ENCODE data around the gene ERMAP. TPM values are rescaled to one million over a fixed set of nuclear protein-coding genes. Genes with fewer than 3 reads are reported as not detected.

The ERMAP gene
- total and polyA plus RNA-seq, 9 of the 15 experiments (the other 6 are each of a cell fraction or from before 2014, with no cell fraction given), result 8.0 to 31.4 (median 22.5) TPM

DNA sequence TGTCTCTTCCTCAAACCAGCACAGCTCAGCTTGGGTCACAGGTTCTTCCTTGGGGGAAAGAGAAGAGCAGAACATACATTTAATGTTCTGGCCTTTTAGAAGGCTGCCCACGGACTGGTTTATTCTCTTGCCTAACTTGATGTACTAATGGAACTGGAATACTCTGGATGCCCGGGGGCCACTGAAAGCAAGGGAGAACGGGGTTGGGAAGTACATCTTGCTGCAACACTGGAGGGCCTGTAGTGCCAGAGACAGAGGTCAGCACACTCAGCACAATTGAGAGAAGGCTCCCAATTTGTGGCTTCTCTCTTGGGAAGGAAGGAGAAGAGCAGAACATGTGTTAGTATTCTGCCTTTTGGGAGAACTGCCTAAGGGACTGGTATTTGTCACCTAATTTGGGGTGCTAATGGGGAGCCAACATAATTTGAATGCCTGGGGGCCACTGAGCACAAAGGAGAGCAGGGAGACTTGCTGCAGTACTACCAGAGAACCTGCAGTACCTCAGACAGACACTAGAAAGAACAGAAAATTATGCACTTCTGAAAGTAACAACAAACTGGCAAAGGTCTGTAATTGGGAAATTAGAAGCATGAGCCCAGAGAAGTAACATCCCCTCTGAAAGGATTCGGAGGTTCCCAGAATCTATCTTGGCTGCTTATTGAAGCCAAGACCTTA lies 43.6 kb downstream of the ERMAP start (continued):
- TF ChIP-seq, protein P1, sequence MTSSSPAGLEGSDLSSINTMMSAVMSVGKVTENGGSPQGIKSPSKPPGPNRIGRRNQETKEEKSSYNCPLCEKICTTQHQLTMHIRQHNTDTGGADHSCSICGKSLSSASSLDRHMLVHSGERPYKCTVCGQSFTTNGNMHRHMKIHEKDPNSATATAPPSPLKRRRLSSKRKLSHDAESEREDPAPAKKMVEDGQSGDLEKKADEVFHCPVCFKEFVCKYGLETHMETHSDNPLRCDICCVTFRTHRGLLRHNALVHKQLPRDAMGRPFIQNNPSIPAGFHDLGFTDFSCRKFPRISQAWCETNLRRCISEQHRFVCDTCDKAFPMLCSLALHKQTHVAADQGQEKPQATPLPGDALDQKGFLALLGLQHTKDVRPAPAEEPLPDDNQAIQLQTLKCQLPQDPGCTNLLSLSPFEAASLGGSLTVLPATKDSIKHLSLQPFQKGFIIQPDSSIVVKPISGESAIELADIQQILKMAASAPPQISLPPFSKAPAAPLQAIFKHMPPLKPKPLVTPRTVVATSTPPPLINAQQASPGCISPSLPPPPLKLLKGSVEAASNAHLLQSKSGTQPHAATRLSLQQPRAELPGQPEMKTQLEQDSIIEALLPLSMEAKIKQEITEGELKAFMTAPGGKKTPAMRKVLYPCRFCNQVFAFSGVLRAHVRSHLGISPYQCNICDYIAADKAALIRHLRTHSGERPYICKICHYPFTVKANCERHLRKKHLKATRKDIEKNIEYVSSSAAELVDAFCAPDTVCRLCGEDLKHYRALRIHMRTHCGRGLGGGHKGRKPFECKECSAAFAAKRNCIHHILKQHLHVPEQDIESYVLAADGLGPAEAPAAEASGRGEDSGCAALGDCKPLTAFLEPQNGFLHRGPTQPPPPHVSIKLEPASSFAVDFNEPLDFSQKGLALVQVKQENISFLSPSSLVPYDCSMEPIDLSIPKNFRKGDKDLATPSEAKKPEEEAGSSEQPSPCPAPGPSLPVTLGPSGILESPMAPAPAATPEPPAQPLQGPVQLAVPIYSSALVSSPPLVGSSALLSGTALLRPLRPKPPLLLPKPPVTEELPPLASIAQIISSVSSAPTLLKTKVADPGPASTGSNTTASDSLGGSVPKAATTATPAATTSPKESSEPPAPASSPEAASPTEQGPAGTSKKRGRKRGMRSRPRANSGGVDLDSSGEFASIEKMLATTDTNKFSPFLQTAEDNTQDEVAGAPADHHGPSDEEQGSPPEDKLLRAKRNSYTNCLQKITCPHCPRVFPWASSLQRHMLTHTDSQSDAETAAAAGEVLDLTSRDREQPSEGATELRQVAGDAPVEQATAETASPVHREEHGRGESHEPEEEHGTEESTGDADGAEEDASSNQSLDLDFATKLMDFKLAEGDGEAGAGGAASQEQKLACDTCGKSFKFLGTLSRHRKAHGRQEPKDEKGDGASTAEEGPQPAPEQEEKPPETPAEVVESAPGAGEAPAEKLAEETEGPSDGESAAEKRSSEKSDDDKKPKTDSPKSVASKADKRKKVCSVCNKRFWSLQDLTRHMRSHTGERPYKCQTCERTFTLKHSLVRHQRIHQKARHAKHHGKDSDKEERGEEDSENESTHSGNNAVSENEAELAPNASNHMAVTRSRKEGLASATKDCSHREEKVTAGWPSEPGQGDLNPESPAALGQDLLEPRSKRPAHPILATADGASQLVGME (CRISPR knock-in tag; IDR thresholded peaks at IDR 0.05), result no peak
- no peak for TF ChIP-seq ELF1 (tag; IDR thresholded peaks at IDR 0.05)
- TF ChIP-seq KLF10 (CRISPR knock-in tag; IDR thresholded peaks at IDR 0.05), result no peak
- TF ChIP-seq FOXK1 (CRISPR knock-in tag; IDR thresholded peaks at IDR 0.05; ENCODE audit: borderline replicate concordance), result no peak
- no peak for TF ChIP-seq LARP7 (IDR thresholded peaks at IDR 0.05)

DNA sequence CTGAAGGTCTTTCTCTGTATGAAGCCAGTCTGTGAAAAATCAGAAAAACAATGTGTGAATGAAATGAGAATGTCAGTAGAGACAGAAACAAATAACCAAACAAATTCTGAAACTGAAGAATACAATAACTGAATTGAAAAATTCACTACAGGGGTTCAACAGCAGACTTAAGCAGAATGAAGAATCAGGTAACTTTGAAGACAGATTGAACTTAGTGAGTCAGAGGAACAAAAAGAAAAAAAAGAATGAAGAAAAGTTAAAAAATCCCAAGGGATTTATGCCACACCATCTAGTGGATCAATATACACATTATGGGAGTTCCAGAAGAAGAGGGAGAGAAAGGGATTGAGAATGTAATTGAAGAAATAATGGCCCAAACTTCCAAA lies 44.1 kb downstream of the ERMAP start:
- H3K9me3 ChIP-seq (replicated peaks; ENCODE audit: control insufficient read depth, insufficient read depth, low read depth, low read length), result peaks cover 19% of the 10 kb centered on the region
- ATAC-seq, result no peak
- no peaks in the 10 kb centered on the region for H4K20me1 ChIP-seq (replicated peaks; ENCODE audit: control insufficient read depth, insufficient read depth, low read length)
- H3K36me3 ChIP-seq (ENCODE audit: control insufficient read depth, insufficient read depth, low read length), result no peaks in the 10 kb centered on the region
- TF ChIP-seq ZFP30 (CRISPR knock-in tag; IDR thresholded peaks at IDR 0.05; ENCODE audit: borderline replicate concordance) (no peak), THRAP3 (IDR thresholded peaks at IDR 0.05; ENCODE audit: borderline replicate concordance) (no peak), ZNF76 (CRISPR knock-in tag; IDR thresholded peaks at IDR 0.05; ENCODE audit: borderline replicate concordance) (no peak), TRIM28 (IDR thresholded peaks at IDR 0.05) (peak; percentile 66; the same call in 1 of the 2 replicates), ZSCAN29 (IDR thresholded peaks at IDR 0.05) (no peak), BCL6 (CRISPR knock-in tag; IDR thresholded peaks at IDR 0.05) (no peak), ZNF408 (CRISPR knock-in tag; IDR thresholded peaks at IDR 0.05; ENCODE audit: low read depth) (no peak), SETDB1 (IDR thresholded peaks at IDR 0.05; ENCODE audit: low read length) (no peak), TRIM24 (IDR thresholded peaks at IDR 0.05) (peak in 1 of 2 experiments; percentile 23; a peak in 1 of 4 replicates)
- TF ChIP-seq, protein P2, sequence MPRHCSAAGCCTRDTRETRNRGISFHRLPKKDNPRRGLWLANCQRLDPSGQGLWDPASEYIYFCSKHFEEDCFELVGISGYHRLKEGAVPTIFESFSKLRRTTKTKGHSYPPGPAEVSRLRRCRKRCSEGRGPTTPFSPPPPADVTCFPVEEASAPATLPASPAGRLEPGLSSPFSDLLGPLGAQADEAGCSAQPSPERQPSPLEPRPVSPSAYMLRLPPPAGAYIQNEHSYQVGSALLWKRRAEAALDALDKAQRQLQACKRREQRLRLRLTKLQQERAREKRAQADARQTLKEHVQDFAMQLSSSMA (CRISPR knock-in tag; IDR thresholded peaks at IDR 0.05), result no peak
- TF ChIP-seq, protein P3, sequence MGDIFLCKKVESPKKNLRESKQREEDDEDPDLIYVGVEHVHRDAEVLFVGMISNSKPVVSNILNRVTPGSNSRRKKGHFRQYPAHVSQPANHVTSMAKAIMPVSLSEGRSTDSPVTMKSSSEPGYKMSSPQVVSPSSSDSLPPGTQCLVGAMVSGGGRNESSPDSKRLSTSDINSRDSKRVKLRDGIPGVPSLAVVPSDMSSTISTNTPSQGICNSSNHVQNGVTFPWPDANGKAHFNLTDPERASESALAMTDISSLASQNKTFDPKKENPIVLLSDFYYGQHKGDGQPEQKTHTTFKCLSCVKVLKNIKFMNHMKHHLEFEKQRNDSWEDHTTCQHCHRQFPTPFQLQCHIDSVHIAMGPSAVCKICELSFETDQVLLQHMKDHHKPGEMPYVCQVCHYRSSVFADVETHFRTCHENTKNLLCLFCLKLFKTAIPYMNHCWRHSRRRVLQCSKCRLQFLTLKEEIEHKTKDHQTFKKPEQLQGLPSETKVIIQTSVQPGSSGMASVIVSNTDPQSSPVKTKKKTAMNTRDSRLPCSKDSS (IDR thresholded peaks at IDR 0.05; ENCODE audit: low read depth, partially characterized antibody), result peak; percentile 77
- no peaks in the 10 kb centered on the region; a peak in 1 of 5 replicates for H3K4me1 ChIP-seq (replicated peaks in 1 of 2; ENCODE audit: control insufficient read depth in 2 of 2, insufficient read depth in 2 of 2, low read length in 2 of 2)
- H3K79me2 ChIP-seq (ENCODE audit: control insufficient read depth, insufficient read depth, low read length), result no peaks in the 10 kb centered on the region
- BruUV-seq (replicated peaks), result no TSS peak
- H3K9ac ChIP-seq (ENCODE audit: insufficient read depth in 1 of 2, low read depth in 2 of 2, low read length in 2 of 2), result no peak overlapping the region
- peaks cover 0 to 7% of the 10 kb centered on the region in 2 experiments; a peak in 2 of 5 replicates for H3K27me3 ChIP-seq (ENCODE audit: control insufficient read depth in 2 of 2, insufficient read depth in 2 of 2, low read length in 2 of 2)
- in situ Hi-C loops (cut with MboI), result no loop called here
- no peak overlapping the region for H3K27ac ChIP-seq (ENCODE audit: extremely low read depth, low read depth, low read length)
- DNase-seq (ENCODE audit: extremely low read depth in 1 of 4, low spot score in 3 of 4), result no peak
- FAIRE-seq, result no peak
- POLR2A ChIA-PET, result interaction anchor here (0.6 kb wide), 1 partner anchor 88 kb away, joined by 3 read pairs; no protein-coding TSS in a partner anchor
- intact Hi-C loops (cut with micrococcal nuclease), result no loop called here
- no peak overlapping the region for H3K4me2 ChIP-seq (ENCODE audit: insufficient read depth, low read length)
- H3K9me1 ChIP-seq (ENCODE audit: control insufficient read depth, insufficient read depth, low read length), result no peaks in the 10 kb centered on the region
- H2AFZ ChIP-seq (ENCODE audit: low read depth, low read length), result no peak overlapping the region
- CTCF ChIA-PET (ENCODE audit: low intra/inter-chr PET ratio), result no interaction called here
- H3K4me3 ChIP-seq, result no peak overlapping the region

Measured in K562 (cell line).